ENCODE data around the gene ZFAND6.

GRCh38 chr15:80095969-80096368 is 36.5 kb downstream of the ZFAND6 start:
- TF ChIP-seq CTCF (IDR thresholded peaks at IDR 0.05 in 8 of 11, conservative IDR thresholded peaks at IDR 0.05 in 3 of 11) (no peak), POLR2A (IDR thresholded peaks at IDR 0.05) (no peak), POLR2AphosphoS5 (IDR thresholded peaks at IDR 0.05) (no peak)
